Activated T-cell treated with anti-CD3 and anti-CD28 coated beads, Interleukin-2, amount 50 U/mL, for 24 hours (primary cell): Measurements from ENCODE around the gene KCNMB4.

Experiments
- DNase-seq: peaks from one replicate; pipeline ENCODE4 v3.0.0-alpha.2; 2020
- H3K27ac Mint-ChIP-seq: 2 replicates; pipeline ENCODE4 v1.8.0; 2020; ENCODE audit warnings: mild to moderate bottlenecking, mixed read lengths
- H3K27me3 Mint-ChIP-seq: 2 replicates; pipeline ENCODE4 v1.8.0; 2020; ENCODE audit warnings: mixed read lengths
- H3K36me3 Mint-ChIP-seq: 2 replicates; pipeline ENCODE4 v1.8.0; 2020; ENCODE audit warnings: low read depth, mixed read lengths
- H3K4me1 Mint-ChIP-seq: 2 replicates; pipeline ENCODE4 v1.8.0; 2020; ENCODE audit warnings: low read depth, mixed read lengths
- H3K4me3 Mint-ChIP-seq: 2 replicates; pipeline ENCODE4 v1.8.0; 2020; ENCODE audit warnings: mild to moderate bottlenecking, moderate library complexity, mixed read lengths
- H3K9me3 Mint-ChIP-seq: 2 replicates; pipeline ENCODE4 v1.8.0; 2020; ENCODE audit warnings: mixed read lengths

Gene KCNMB4

DNA sequence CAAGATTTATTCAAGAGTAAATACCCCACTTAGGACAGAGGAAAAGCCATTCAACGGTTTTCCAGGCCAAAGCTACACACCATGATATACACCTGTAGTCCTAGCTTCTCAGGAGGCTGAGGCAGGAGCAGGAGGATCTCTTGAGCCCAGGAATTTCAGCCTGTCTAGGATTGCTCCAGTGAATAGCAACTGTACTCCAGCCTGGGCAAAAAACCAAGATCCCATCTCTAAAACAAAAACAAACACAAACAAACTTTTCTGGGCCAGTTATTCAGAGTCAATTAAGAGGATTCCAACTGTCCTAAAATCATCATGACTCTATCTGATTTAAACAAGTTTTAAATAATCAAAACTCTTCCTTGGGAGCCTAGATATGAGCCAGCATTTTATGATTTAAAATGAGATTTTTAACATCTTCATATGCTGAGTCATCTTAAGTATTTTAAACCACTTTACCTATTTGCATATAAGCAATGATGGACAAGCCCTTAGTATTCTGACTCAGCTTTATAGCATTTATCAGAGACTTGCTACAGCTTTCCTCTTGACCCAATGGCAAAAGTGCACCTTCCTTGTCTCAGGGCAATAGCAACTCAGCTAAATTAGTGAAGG, 77.1 kb downstream of the KCNMB4 start:
- Mint-ChIP-seq H3K36me3 (no peaks in the 10 kb centered on the region), H3K27me3 (peaks cover 8% of the 10 kb centered on the region), H3K27ac (no peak overlapping the region), H3K9me3 (peaks cover 2% of the 10 kb centered on the region), H3K4me3 (no peak overlapping the region), H3K4me1 (no peaks in the 10 kb centered on the region)
- DNase-seq: no peak

DNA sequence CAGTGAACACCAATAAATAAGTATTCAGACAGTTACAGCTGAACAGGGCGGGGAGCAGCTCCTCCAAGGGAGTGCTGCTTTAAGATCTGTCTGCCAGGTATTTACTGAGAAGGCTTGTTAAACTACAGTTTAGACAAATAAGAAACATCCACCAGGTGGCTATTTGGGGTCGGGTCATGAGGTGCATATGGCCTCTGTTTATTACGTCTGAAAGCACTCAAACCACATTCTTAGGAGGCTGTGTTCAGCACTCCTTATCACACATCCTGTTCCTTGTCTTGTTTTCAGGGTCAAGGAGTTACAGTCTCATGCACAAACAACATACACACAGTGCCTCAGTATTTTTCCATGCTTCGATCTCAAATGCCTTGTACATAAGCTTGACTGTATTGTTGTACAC, 78.8 kb downstream of the KCNMB4 start:
- H3K36me3 Mint-ChIP-seq: no peaks in the 10 kb centered on the region
- H3K4me1 Mint-ChIP-seq: no peaks in the 10 kb centered on the region
- H3K9me3 Mint-ChIP-seq: peaks cover 13% of the 10 kb centered on the region
- no peak overlapping the region for H3K4me3 Mint-ChIP-seq
- no peak overlapping the region for H3K27ac Mint-ChIP-seq
- peaks cover 8% of the 10 kb centered on the region for H3K27me3 Mint-ChIP-seq
- no peak for DNase-seq

DNA sequence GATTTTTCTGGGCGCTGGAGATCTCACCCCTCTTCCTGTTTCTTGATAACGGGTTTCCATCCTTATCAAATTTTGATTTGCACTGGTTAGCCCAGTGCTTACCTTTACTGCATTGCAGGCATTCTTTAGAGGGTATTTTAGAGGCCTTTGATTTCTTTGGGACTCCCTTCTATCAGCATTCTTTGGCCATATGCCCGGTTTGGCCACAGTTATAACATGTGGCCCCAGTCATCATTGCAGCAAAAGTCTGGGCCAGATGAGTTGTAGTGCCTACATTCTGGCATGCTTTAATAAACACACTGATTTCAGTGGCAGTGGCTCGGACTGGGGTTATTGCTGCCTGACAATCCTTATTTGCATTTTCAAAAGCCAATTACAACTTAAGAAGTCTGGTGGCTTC, 82.3 kb downstream of the KCNMB4 start:
- Mint-ChIP-seq H3K36me3 (no peaks in the 10 kb centered on the region), H3K27me3 (no peaks in the 10 kb centered on the region), H3K27ac (no peak overlapping the region), H3K4me3 (no peak overlapping the region), H3K9me3 (peaks cover 21% of the 10 kb centered on the region), H3K4me1 (no peaks in the 10 kb centered on the region)
- no peak for DNase-seq

DNA sequence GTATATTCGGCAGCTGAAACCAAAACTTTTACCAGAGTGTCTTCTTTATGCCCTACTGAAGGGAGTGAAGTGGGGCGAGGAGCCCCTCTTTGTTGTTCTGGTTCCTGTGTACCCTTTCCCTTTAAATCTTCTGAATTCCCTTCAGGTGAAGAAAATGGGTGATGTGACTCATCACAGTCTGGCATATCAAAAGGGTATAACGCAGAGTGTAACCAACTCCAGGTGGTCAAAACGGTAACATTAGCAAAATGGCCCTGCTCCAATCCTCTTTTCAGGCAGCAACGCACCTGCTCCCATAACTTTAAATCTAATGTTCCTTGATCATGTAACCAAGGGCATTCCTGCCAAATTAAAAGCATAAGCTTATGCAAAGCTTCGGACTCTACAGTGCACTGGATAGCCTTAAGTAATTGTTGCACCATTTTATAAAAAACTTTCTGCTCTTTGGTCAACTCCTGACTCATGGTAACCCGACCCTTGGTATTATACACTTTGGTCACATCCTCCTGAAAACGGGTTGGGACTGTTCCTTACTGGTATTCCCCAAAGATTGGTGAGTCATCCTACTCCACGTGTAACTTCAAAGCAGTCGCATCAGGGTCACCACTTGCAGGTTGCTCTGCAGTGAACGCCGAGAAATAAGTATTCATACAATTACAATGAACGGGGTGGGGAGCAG, 83.1 kb downstream of the KCNMB4 start:
- DNase-seq: no peak
- no peak overlapping the region for H3K4me3 Mint-ChIP-seq
- no peak overlapping the region for H3K27ac Mint-ChIP-seq
- H3K27me3 Mint-ChIP-seq: no peaks in the 10 kb centered on the region
- H3K36me3 Mint-ChIP-seq: no peaks in the 10 kb centered on the region
- H3K4me1 Mint-ChIP-seq: no peaks in the 10 kb centered on the region
- peaks cover 21% of the 10 kb centered on the region for H3K9me3 Mint-ChIP-seq

DNA sequence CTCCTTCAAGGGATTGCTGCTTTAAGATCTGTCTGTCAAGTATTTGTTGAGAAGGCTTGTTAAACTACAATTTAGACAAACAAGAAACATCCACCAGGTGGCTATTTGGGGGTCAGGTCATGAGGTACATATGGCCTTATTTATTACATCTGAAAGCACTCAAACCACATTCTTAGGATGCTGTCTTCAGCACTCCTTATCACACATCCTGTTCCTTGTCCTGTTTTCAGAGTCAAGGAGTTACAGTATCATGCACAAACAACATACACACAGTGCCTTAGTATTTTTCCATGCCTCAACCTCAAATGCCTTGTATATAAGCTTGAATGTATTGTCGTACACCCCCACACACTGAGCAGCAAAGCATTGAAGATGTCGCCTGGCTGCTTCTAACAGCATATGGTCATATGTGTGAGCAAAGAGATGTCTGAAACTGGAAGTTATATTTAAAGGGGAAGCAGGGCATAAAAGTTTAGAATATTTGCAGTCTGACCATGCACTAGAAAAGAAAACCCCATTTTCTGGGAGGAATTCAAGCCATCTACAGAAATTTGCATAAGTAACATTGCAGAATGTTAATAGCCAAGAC, 83.8 kb downstream of the KCNMB4 start:
- Mint-ChIP-seq H3K36me3 (no peaks in the 10 kb centered on the region), H3K4me3 (no peak overlapping the region), H3K27ac (no peak overlapping the region), H3K9me3 (peaks cover 21% of the 10 kb centered on the region), H3K4me1 (no peaks in the 10 kb centered on the region), H3K27me3 (peaks cover 4% of the 10 kb centered on the region)
- no peak for DNase-seq

DNA sequence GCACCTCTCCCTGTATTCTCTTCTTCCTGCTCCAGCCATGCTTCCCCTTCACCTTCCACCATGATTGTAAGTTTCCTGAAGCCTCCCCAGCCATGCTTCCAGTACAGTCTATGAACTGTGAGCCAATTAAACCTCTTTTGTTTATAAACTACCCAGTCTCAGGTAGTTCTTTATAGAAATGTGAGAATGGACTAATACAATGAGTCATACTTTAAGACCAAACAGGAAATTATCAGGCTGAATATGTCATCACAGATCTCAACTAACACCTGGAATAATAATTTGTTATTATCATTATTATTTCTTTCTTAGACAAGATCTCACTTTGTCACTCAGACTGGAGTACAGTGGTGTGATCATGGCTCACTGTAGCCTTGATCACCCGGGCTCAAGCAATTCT, 85.4 kb downstream of the KCNMB4 start:
- H3K4me3 Mint-ChIP-seq: no peak overlapping the region
- no peaks in the 10 kb centered on the region for H3K4me1 Mint-ChIP-seq
- no peak overlapping the region for H3K27ac Mint-ChIP-seq
- peaks cover 10% of the 10 kb centered on the region for H3K27me3 Mint-ChIP-seq
- H3K36me3 Mint-ChIP-seq: no peaks in the 10 kb centered on the region
- peaks cover 21% of the 10 kb centered on the region for H3K9me3 Mint-ChIP-seq
- no peak for DNase-seq

DNA sequence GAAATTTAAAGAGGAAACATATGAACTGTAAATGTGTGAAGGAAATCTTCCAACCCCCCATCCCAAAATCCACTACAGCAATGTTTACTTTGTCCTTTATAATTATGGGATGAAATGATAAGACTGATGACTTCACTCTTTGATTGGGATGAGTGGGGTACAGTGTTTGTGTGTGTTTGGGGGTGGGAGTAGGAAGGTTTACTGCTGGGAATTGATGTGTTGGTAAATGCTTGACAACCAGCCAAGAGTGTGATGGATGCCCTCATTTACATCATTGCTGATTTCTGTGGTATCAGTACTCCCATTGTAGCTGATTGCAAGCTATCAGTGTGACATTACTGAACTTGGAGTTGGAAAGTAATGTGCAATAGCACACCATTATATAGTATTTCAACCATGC, 90.9 kb downstream of the KCNMB4 start:
- H3K27ac Mint-ChIP-seq: no peak overlapping the region
- H3K27me3 Mint-ChIP-seq: peaks cover 15% of the 10 kb centered on the region
- H3K9me3 Mint-ChIP-seq: peaks cover 16% of the 10 kb centered on the region

DNA sequence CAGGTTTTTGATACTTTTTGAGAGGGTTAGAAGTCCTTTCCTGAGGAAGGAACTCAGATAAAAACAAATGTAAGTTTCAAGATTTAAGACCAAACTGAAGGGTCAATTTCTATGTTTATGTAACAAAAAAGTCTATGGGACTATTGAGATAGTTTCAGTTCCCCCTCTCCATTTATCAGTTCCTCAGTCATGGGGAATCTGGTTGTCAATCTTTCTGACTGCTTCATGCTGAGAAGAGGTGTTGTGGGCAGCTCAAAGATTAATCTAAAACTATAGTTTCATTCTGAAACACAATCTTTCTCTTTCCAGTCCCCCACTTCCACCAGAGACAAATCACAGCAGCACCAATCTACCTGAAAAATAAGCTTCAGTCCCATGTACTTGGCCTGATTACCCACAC, 93.7 kb downstream of the KCNMB4 start:
- no peak for DNase-seq
- peaks cover 27% of the 10 kb centered on the region for H3K9me3 Mint-ChIP-seq
- H3K27me3 Mint-ChIP-seq: peaks cover 14% of the 10 kb centered on the region
- no peak overlapping the region for H3K4me3 Mint-ChIP-seq
- H3K36me3 Mint-ChIP-seq: no peaks in the 10 kb centered on the region
- H3K27ac Mint-ChIP-seq: no peak overlapping the region
- H3K4me1 Mint-ChIP-seq: no peaks in the 10 kb centered on the region

More for the DNA sequence above, 90.9 kb downstream of the KCNMB4 start:
- no peaks in the 10 kb centered on the region for H3K4me1 Mint-ChIP-seq
- DNase-seq: no peak
- no peak overlapping the region for H3K4me3 Mint-ChIP-seq
- no peaks in the 10 kb centered on the region for H3K36me3 Mint-ChIP-seq

DNA sequence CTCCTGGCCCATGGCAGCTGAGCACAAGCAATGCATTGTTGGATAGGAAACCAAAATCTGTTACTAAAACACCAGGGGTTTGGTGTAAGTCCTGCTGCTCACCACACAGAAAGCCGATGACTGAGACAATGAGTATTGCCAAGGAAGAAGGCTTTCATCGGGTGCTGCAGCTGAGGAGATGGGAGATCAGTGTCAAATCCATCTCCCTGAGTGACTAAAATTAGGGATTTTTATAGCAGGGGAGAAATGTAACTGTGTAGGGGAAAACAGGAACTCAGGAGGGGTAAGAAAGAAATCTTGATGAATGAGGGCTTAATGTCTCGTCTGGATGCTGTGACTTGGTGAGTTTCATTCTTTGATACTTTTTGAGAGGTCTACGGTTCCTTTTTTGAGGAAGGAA, 97.9 kb downstream of the KCNMB4 start:
- Mint-ChIP-seq H3K9me3 (peaks cover 27% of the 10 kb centered on the region), H3K4me3 (no peak overlapping the region), H3K4me1 (no peaks in the 10 kb centered on the region), H3K27me3 (peaks cover 3% of the 10 kb centered on the region), H3K36me3 (no peaks in the 10 kb centered on the region), H3K27ac (no peak overlapping the region)
- DNase-seq: no peak

DNA sequence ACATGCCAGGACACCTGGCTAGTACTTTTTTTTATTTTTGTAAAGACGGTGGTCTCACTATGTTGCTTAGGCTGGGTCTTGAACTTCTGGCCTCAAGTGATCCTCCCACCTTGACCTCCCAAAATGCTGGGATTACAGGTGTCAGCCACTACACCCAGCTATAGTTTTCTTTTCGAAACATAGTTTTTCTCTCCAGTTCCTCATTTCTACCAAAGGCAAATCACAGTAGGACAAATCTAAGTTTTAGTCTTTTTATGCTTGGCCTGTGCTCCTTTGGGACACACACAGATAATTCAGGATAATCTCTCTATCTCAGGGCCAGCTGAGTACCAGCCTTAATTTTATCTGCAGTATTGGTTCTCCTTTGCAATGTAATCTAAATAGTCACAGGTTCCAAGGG, 100.7 kb downstream of the KCNMB4 start:
- Mint-ChIP-seq H3K4me1 (no peaks in the 10 kb centered on the region), H3K36me3 (no peaks in the 10 kb centered on the region), H3K9me3 (peaks cover 12% of the 10 kb centered on the region), H3K4me3 (no peak overlapping the region), H3K27me3 (peaks cover 3% of the 10 kb centered on the region), H3K27ac (no peak overlapping the region)
- DNase-seq: no peak

DNA sequence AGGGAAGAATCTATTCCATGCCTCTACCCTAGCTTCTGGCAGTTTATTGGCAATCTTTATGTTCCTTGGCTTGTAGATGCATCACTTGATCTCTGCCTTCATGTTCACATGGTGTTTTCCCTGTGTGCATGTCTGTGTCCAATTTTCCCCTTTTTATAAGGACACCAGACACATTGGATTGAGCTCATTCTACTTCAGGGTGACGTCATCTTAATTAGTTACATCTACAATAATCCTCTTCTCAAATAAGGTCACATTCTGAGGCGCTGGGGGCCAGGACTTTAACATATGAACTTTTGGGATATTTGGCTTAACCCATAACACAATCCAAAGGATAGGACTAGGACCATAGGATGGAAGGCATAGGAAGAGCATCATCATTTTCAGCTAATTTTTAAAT, 101.4 kb downstream of the KCNMB4 start:
- peaks cover 5% of the 10 kb centered on the region for H3K27me3 Mint-ChIP-seq
- H3K4me1 Mint-ChIP-seq: no peaks in the 10 kb centered on the region
- H3K36me3 Mint-ChIP-seq: no peaks in the 10 kb centered on the region
- H3K9me3 Mint-ChIP-seq: peaks cover 12% of the 10 kb centered on the region
- no peak for DNase-seq
- H3K4me3 Mint-ChIP-seq: no peak overlapping the region
- no peak overlapping the region for H3K27ac Mint-ChIP-seq

DNA sequence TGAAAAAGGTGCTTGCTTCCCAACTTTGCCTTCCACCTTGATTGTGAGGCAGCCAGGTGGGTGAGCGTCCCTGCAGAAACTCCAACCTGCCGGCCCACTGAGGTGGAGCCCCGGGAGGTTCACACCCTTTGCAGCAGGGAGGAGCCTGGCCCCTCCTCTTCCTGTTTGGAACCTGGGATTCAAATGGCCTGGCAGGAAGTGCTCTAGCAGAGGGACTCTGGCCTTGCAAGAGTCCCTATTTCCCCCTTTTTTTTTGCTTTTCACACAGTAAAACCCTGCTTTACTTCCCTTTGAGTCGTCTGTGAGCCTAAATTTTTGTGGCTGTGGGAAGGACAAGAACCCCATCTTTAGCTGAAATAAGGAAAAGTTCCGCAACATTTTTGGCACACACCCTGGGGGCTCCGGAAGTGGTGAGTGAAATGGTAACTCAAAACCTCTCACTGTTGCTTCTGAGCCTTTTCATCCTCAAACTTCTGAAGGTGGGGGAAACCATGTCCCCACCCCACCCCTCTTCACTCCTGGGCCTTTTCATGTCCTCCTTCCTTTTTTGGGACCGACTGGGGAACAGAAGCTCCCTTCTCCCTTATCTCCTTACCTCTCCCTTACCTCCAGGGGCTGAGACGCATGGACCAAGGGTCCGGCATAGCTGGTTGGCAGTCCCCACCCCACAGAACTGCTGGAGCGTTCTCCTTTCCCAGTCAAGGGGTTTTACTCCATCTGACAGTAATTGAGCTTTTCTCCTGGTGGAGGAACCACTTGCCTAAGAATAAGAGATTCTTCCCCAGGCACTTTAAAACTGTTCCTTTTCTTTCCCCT, 102.0 kb downstream of the KCNMB4 start:
- Mint-ChIP-seq H3K27me3 (peaks cover 10% of the 10 kb centered on the region), H3K4me3 (no peak overlapping the region), H3K4me1 (no peaks in the 10 kb centered on the region), H3K36me3 (no peaks in the 10 kb centered on the region), H3K9me3 (peaks cover 12% of the 10 kb centered on the region), H3K27ac (no peak overlapping the region)
- no peak for DNase-seq

DNA sequence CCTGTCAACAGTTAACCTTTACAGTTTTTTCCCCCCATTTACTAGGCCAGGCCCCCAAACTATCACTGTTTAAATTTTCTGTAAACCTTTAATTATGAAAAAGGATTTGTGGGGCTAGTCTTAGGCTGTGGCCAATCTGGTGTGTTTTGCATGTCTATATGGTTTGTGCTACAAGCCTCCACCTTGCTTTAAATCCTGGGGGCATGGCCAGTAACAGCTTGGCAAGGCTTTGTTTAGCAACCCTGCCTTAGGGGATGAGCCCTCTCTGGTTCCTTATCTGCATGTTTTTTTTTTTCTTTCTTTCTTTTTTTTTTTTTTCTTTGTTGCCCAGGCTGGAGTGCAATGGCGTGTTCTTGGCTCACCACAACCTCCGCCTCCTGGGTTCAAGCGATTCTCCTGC, 102.7 kb downstream of the KCNMB4 start:
- no peaks in the 10 kb centered on the region for H3K36me3 Mint-ChIP-seq
- H3K27me3 Mint-ChIP-seq: peaks cover 10% of the 10 kb centered on the region
- no peak overlapping the region for H3K27ac Mint-ChIP-seq
- no peaks in the 10 kb centered on the region for H3K4me1 Mint-ChIP-seq
- DNase-seq: no peak
- H3K4me3 Mint-ChIP-seq: no peak overlapping the region
- H3K9me3 Mint-ChIP-seq: peaks cover 8% of the 10 kb centered on the region

DNA sequence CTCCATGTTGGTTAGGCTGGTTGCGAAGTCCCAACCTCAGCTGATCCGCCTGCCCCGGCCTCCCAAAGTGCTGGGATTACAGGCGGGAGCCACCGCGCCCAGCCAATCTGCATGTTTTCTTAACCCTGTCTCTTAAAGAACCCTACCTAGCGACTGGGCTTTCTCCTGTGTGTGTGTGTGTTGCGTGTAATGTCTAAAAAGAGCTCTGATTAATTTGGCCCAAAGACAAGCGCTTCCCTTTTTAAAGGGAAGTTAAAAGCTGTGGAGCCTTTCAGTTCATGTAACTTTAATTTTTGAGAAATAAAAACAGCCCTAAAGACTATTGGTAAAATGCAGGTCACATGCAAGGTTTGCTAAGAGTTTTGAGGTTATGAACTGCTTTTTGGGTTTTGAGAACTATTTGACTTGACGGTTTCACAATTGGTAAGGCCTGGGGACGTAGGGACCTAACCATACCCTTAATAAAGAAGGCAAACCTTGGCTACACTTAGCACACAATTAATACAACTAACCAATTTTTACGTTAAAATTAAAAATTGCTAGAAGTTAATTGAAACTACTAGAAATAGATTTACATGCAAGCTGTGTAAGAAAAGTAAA, 103.2 kb downstream of the KCNMB4 start:
- no peaks in the 10 kb centered on the region for H3K36me3 Mint-ChIP-seq
- H3K4me3 Mint-ChIP-seq: no peak overlapping the region
- peaks cover 10% of the 10 kb centered on the region for H3K27me3 Mint-ChIP-seq
- H3K9me3 Mint-ChIP-seq: peaks cover 3% of the 10 kb centered on the region
- H3K27ac Mint-ChIP-seq: no peak overlapping the region
- no peak for DNase-seq
- H3K4me1 Mint-ChIP-seq: no peaks in the 10 kb centered on the region
